SH-SY5Y (cell line): ENCODE data around the gene NBEA.

Experiments
- GATA2 ChIP-seq: IDR thresholded peaks from 2 replicates; pipeline ENCODE4 v1.6.1; 2011; ENCODE audit warnings: mild to moderate bottlenecking, low read depth, low read length
- GATA3 ChIP-seq: IDR thresholded peaks from 2 replicates; pipeline ENCODE4 v1.6.1; 2011; ENCODE audit warnings: low read depth, mild to moderate bottlenecking, low read length, moderate library complexity

GRCh38 chr13:34900288-34900739 is 41.8 kb upstream of the NBEA start:
- no peak for TF ChIP-seq GATA2
- no peak for TF ChIP-seq GATA3
